MM.1S (cell line): ENCODE measurements around the gene POMT2.

Source experiments
- DNase-seq: peaks from one replicate; pipeline ENCODE4 v3.0.0-alpha.2; 2015
- H2AFZ ChIP-seq: fragments of 300-600 bp; sonication (generic); 2 replicates; pipeline ENCODE4 v1.6.0; 2016; ENCODE audit warnings: antibody characterized with exemption, low read length
- H3F3A ChIP-seq: fragments of 300-600 bp; sonication (generic); 2 replicates; pipeline ENCODE4 v1.6.1; 2016; ENCODE audit warnings: mild to moderate bottlenecking, antibody characterized with exemption, low read length, moderate library complexity, mixed read lengths; ENCODE audit not compliant: insufficient read depth
- H3K27ac ChIP-seq: fragments of 300-600 bp; sonication (generic); 2 replicates; pipeline ENCODE4 v1.5.1; 2016; ENCODE audit warnings: mild to moderate bottlenecking, low read length
- H3K27me3 ChIP-seq: fragments of 300-600 bp; sonication (generic); replicated peaks from 2 replicates; pipeline ENCODE4 v1.6.0; 2016; ENCODE audit warnings: low read length; ENCODE audit not compliant: insufficient read depth
- H3K36me3 ChIP-seq: fragments of 300-600 bp; sonication (generic); replicated peaks from 2 replicates; pipeline ENCODE4 v1.6.1; 2016; ENCODE audit warnings: mild to moderate bottlenecking, low read length, mixed read lengths; ENCODE audit not compliant: insufficient read depth
- H3K4me1 ChIP-seq: fragments of 300-600 bp; sonication (generic); 2 replicates; pipeline ENCODE4 v1.6.1; 2016; ENCODE audit warnings: low read length, mixed read lengths
- H3K4me2 ChIP-seq: fragments of 300-600 bp; sonication (generic); 2 replicates; pipeline ENCODE4 v1.6.0; 2016; ENCODE audit warnings: low read depth, low read length
- H3K4me3 ChIP-seq: fragments of 300-600 bp; sonication (generic); 2 replicates; pipeline ENCODE4 v1.5.1; 2016; ENCODE audit warnings: low read length, mixed read lengths
- H3K79me2 ChIP-seq: fragments of 300-600 bp; sonication (generic); 2 replicates; pipeline ENCODE4 v1.6.1; 2016; ENCODE audit warnings: mixed run types, low read length, mixed read lengths
- H3K9ac ChIP-seq: fragments of 300-600 bp; sonication (generic); 2 replicates; pipeline ENCODE4 v1.6.1; 2016; ENCODE audit warnings: low read length, mixed read lengths
- H3K9me2 ChIP-seq: fragments of 300-600 bp; sonication (generic); replicated peaks from 2 replicates; pipeline ENCODE4 v1.6.1; 2016; ENCODE audit warnings: mild to moderate bottlenecking, low read length, mixed read lengths; ENCODE audit not compliant: insufficient read depth
- H3K9me3 ChIP-seq: fragments of 300-600 bp; sonication (generic); replicated peaks from 2 replicates; pipeline ENCODE4 v1.6.1; 2016; ENCODE audit warnings: mild to moderate bottlenecking, low read length, mixed read lengths; ENCODE audit not compliant: insufficient read depth
- H4K20me1 ChIP-seq: fragments of 300-600 bp; sonication (generic); 2 replicates; pipeline ENCODE4 v1.6.1; 2016; ENCODE audit warnings: mild to moderate bottlenecking, low read length, moderate library complexity, mixed read lengths; ENCODE audit not compliant: insufficient read depth
- EZH2 ChIP-seq: fragments of 300-600 bp; sonication (generic); optimal IDR thresholded peaks from 2 replicates; pipeline ENCODE3; 2017; ENCODE audit warnings: low read depth, mild to moderate bottlenecking, antibody characterized with exemption, low read length, mixed read lengths
- EZH2phosphoT487 ChIP-seq: fragments of 300-600 bp; sonication (generic); IDR thresholded peaks from 2 replicates; pipeline ENCODE4 v1.6.1; 2018; ENCODE audit warnings: antibody characterized with exemption, low read length
- TF ChIP-seq, protein P1 (sequence below): fragments of 300-600 bp; sonication (generic); IDR thresholded peaks from 2 replicates; pipeline ENCODE4 v1.5.1; 2016; ENCODE audit warnings: antibody characterized with exemption, low read length, mixed read lengths

The POMT2 gene

GRCh38 chr14:77340389-77340788, 19.7 kb upstream of the POMT2 start:
- Histone ChIP-seq H3K9me3 (no peaks in the 10 kb centered on the region), H3K27ac (no peak overlapping the region), H3K4me1 (no peaks in the 10 kb centered on the region), H3K36me3 (no peaks in the 10 kb centered on the region), H2AFZ (no peak overlapping the region), H3K4me3 (no peak overlapping the region), H3K9ac (no peak overlapping the region), H3K9me2 (no peaks in the 10 kb centered on the region), H3F3A (no peaks in the 10 kb centered on the region), H3K27me3 (no peaks in the 10 kb centered on the region), H4K20me1 (no peaks in the 10 kb centered on the region), H3K79me2 (no peaks in the 10 kb centered on the region), H3K4me2 (no peak overlapping the region)
- TF ChIP-seq EZH2 (no peak), EZH2phosphoT487 (no peak)
- TF ChIP-seq, protein P1, sequence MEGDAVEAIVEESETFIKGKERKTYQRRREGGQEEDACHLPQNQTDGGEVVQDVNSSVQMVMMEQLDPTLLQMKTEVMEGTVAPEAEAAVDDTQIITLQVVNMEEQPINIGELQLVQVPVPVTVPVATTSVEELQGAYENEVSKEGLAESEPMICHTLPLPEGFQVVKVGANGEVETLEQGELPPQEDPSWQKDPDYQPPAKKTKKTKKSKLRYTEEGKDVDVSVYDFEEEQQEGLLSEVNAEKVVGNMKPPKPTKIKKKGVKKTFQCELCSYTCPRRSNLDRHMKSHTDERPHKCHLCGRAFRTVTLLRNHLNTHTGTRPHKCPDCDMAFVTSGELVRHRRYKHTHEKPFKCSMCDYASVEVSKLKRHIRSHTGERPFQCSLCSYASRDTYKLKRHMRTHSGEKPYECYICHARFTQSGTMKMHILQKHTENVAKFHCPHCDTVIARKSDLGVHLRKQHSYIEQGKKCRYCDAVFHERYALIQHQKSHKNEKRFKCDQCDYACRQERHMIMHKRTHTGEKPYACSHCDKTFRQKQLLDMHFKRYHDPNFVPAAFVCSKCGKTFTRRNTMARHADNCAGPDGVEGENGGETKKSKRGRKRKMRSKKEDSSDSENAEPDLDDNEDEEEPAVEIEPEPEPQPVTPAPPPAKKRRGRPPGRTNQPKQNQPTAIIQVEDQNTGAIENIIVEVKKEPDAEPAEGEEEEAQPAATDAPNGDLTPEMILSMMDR = no peak
- DNase-seq = no peak

DNA sequence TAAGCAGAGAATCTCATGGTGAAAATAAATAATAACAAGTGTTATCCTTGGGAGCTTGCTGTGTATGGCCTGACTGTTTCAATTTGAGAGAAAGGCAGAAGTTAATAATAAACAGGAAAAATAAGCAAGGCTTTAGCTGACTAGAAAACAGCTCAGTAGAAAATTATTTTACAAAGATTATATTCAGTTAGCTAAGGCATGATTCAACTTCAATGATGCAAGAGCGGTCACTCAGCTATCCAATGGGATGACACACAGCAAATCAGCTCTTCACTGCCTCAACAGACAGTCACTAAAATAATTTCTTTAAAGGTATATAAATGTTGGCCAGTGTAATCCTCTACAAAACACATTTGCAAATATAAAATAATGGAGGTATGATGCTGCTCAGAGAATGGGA, 18.7 kb upstream of the POMT2 start:
- Histone ChIP-seq H3K9ac (no peak overlapping the region), H3K79me2 (no peaks in the 10 kb centered on the region), H3K9me2 (no peaks in the 10 kb centered on the region), H3F3A (no peaks in the 10 kb centered on the region), H3K36me3 (no peaks in the 10 kb centered on the region), H4K20me1 (no peaks in the 10 kb centered on the region), H3K4me1 (no peaks in the 10 kb centered on the region), H3K9me3 (no peaks in the 10 kb centered on the region), H3K4me3 (no peak overlapping the region), H2AFZ (no peak overlapping the region), H3K4me2 (no peak overlapping the region), H3K27me3 (no peaks in the 10 kb centered on the region), H3K27ac (no peak overlapping the region)
- no peak for DNase-seq
- TF ChIP-seq EZH2phosphoT487 = no peak
- TF ChIP-seq, protein P1 = no peak
- no peak for TF ChIP-seq EZH2

DNA sequence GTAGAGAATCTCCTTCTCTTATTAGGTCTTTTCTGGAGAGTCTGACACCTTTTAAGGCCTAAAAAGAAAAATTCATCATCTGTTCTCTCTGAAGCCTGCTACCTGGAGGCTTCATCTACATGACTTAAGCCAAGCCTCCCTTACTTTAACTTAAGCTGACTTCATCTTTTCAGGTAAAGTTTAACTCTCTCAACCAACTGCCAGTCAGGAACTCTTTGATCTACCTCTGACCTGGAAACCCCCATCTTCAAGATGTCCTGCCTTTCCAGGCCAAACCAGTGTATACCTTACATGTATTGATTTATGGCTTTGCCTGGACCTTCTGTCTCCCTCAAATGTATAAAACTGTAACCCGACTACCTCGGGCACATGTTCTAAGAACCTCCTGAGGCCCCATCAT, 17.6 kb upstream of the POMT2 start:
- Histone ChIP-seq H3K9ac (no peak overlapping the region), H3K27ac (no peak overlapping the region), H3K27me3 (no peaks in the 10 kb centered on the region), H3K4me1 (no peaks in the 10 kb centered on the region), H3K79me2 (no peaks in the 10 kb centered on the region), H3F3A (no peaks in the 10 kb centered on the region), H2AFZ (no peak overlapping the region), H3K9me2 (no peaks in the 10 kb centered on the region), H3K4me2 (no peak overlapping the region), H3K36me3 (no peaks in the 10 kb centered on the region), H3K4me3 (no peak overlapping the region), H3K9me3 (no peaks in the 10 kb centered on the region), H4K20me1 (no peaks in the 10 kb centered on the region)
- no peak for DNase-seq
- TF ChIP-seq, protein P1 = no peak
- TF ChIP-seq EZH2 (no peak), EZH2phosphoT487 (no peak)
